ENCODE results near the gene RAF1. TPM values are rescaled to one million over a fixed set of nuclear protein-coding genes. Genes with fewer than 3 reads are reported as not detected.

Gene RAF1
- total RNA-seq (2022; extraction: Qiagen RNA extraction), result 58.3 to 64.7 TPM (median 60.4 TPM) in 5 replicates

DNA sequence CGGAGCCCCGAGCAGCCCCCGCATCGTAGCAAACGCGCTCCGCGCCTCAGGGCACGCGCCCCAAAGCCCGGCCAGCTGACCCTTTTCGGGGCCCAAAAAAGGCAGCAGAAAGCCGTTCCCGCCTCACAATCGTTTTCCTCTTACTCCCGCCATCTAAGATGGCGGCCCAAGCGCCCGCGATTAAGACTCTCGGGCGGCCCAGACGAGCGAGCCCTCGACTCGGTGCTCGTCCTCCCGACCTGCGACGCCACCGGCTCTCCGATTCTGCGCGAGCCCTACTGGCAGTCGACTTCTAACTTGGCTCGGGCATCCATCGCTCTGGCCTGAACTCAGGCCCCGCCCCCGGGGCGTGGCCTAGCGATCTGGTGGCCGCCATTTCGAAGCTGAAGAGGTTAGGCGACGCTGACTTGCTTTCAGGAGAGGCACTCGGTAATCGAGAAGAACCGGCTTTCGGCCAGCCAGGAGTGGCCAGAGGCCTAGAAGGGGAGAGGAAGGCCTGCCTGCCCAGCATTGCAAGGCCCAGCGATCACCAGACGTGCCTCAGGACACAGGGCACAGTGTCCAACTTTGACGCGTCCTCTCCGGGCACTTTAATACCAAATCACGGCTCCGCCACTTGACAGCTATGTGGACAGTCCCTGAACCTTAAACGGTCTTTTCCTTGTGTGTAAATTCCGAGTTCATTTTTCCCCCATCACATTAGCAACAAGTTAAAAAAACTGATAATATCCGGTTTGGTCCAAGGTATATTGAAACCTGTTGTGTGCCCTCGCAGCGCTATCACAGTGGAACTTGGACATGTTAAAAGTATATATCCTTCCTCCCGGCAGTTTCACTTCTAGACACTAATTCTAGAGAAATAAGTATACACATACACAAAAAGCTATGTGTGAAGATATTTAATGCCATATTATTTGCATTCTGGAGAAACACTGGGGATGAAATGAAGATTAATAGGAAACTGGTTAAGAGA is at the start of gene RAF1:
TSS of gene RAF1 (minus strand) at position 182 of the 973 bp plus-strand sequence. CDS start 45,396 bp downstream, outside the sequence.

DNA sequence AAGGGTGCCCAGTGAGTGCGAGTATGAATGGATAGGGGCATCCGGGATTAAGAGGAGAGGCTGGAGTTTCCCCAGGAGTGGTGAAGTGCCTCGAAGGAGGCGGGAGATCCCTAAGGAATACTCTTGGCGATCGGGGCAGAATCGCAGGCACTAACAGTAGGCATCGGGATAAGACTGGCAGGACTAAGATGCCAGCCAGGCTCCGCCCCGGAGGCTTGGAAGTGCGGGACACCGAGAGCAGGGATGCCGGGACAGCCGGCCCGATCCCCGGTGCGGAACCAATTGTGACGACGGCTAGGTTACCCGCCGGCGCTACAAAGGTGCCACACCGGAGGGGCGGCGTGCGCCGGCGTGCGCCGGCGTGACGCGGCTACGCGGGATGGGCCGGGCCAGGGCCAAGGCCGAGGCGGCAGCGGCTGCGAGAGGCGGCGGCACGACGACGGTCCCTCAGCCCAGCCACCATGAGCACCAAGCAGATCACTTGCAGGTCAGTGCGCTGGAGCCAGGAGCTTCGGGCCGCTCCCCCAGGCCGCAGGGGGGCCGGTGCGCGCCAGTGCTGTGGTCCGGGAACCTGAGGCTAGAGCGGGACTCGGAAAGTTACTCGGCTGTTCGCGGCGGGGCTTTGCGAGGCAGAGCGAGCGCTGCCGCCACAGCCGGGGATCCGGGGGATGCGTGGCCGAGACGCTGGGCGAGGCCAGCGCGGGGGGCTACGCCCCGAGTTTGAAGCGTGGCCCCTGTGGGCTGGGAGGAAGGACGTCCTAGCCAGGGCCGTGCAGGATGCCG is 107.0 kb downstream of the RAF1 start, which contains the start of gene MKRN2:
TSS of gene MKRN2 (plus strand) at position 398 of the 783 bp plus-strand sequence. CDS start at position 462, 64 bp downstream.

DNA sequence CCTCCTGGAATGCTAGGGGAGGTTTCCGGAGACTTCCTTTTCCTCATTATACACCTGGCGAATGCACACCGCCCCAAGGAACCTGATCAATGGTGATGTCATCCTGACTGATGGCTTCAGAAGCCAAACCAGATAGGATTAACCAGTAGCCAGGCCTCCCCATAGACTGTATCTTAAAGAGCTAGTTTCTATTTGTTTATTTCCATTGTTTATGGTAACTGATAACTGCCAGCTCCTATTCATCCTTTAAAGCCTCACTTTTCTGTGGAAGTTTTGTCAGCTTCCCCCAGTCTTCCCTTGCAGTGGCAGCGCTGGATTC is 118.5 kb downstream of the RAF1 start, which contains the start of gene MKRN2OS:
TSS of gene MKRN2OS (minus strand) at position 27 of the 319 bp plus-strand sequence. CDS start 35 bp downstream, outside the sequence.

Other genes starting within 250 kb of the RAF1 start
- 15.9 to 18.7 TPM (median 17.8 TPM) in 5 replicates for gene TSEN2, start 179.6 kb downstream of the RAF1 start, total RNA-seq (2022; extraction: Qiagen RNA extraction)
- gene MKRN2OS, start 118.6 kb downstream of the RAF1 start, total RNA-seq (2022; extraction: Qiagen RNA extraction), result not detected in 5 replicates
- 23.3 to 26.6 TPM (median 25.8 TPM) in 5 replicates for gene MKRN2, start 107.0 kb downstream of the RAF1 start, total RNA-seq (2022; extraction: Qiagen RNA extraction)
- 0.08 to 0.73 TPM (median 0.32 TPM) in 5 replicates for gene TMEM40, start 95.1 kb upstream of the RAF1 start, total RNA-seq (2022; extraction: Qiagen RNA extraction)
- 0.31 to 0.50 TPM (median 0.46 TPM) in 5 replicates for gene CAND2, start 132.6 kb upstream of the RAF1 start, total RNA-seq (2022; extraction: Qiagen RNA extraction)
- gene RPL32, start 177.4 kb upstream of the RAF1 start, total RNA-seq (2022; extraction: Qiagen RNA extraction), result 2,231 to 2,516 TPM (median 2,384 TPM) in 5 replicates

All from A549 treated with CORT108297 at 1 μM for 4 hours (cell line).